Chondrocyte (in vitro differentiated cells): ENCODE results near the gene RUNX2. TPM values are rescaled to one million over a fixed set of nuclear protein-coding genes. Genes with fewer than 3 reads are reported as not detected.

ENCODE experiments used
- DNase-seq: peaks from one replicate; pipeline ENCODE4 v3.0.0; 2021; ENCODE audit warnings: mixed read lengths, low spot score
- H3K27ac Mint-ChIP-seq: one replicate; pipeline ENCODE4 v1.8.0; 2021; ENCODE audit warnings: mild to moderate bottlenecking, moderate library complexity, mixed read lengths; ENCODE audit not compliant: unreplicated experiment
- H3K27me3 Mint-ChIP-seq: 2 replicates; pipeline ENCODE4 v1.8.0; 2021; ENCODE audit warnings: low read depth, mixed read lengths
- H3K36me3 Mint-ChIP-seq: 2 replicates; pipeline ENCODE4 v1.8.0; 2021; ENCODE audit warnings: low read depth, mixed read lengths
- H3K4me1 Mint-ChIP-seq: 2 replicates; pipeline ENCODE4 v1.8.0; 2021; ENCODE audit warnings: low read depth, mild to moderate bottlenecking, mixed read lengths
- H3K4me3 Mint-ChIP-seq: one replicate; pipeline ENCODE4 v1.8.0; 2021; ENCODE audit warnings: mild to moderate bottlenecking, moderate library complexity, mixed read lengths; ENCODE audit not compliant: unreplicated experiment
- H3K9me3 Mint-ChIP-seq: 2 replicates; pipeline ENCODE4 v1.8.0; 2021; ENCODE audit warnings: low read depth, mixed read lengths
- CTCF ChIP-seq: fragments of 200-600 bp; sonication (generic); IDR thresholded peaks from 2 replicates; pipeline ENCODE4 v1.5.0; 2021; ENCODE audit warnings: antibody characterized with exemption, mild to moderate bottlenecking, moderate library complexity
- total RNA-seq: library from RNA; stranded (reverse); gene quantifications from 3 replicates; pipeline ENCODE4 v1.2.1, GENCODE V29; 2021

Gene RUNX2
- total RNA-seq, 1 donor from 2014 or later = 12.2 TPM

- Mint-ChIP-seq H3K27me3 (no peaks in the 10 kb centered on the region), H3K4me3 (no peak overlapping the region), H3K9me3 (peaks cover 12% of the 10 kb centered on the region), H3K4me1 (no peaks in the 10 kb centered on the region), H3K27ac (no peak overlapping the region), H3K36me3 (peaks cover 8% of the 10 kb centered on the region)
- DNase-seq = no peak
- TF ChIP-seq CTCF = no peak
Measured at GRCh38 chr6:45305546-45305945, 22.6 kb upstream of the RUNX2 start.

GRCh38 chr6:45310118-45310788 is 17.9 kb upstream of the RUNX2 start:
- no peak overlapping the region for H3K27ac Mint-ChIP-seq
- TF ChIP-seq CTCF = no peak
- no peaks in the 10 kb centered on the region for H3K4me1 Mint-ChIP-seq
- H3K4me3 Mint-ChIP-seq = no peak overlapping the region
- DNase-seq = no peak
- H3K27me3 Mint-ChIP-seq = no peaks in the 10 kb centered on the region
- H3K9me3 Mint-ChIP-seq = peaks cover 19% of the 10 kb centered on the region
- H3K36me3 Mint-ChIP-seq = peaks cover 9% of the 10 kb centered on the region

GRCh38 chr6:45314146-45314545 is 14.0 kb upstream of the RUNX2 start:
- H3K27ac Mint-ChIP-seq = no peak overlapping the region
- H3K27me3 Mint-ChIP-seq = no peaks in the 10 kb centered on the region
- TF ChIP-seq CTCF = no peak
- peaks cover 14% of the 10 kb centered on the region for H3K36me3 Mint-ChIP-seq
- no peak overlapping the region for H3K4me3 Mint-ChIP-seq
- DNase-seq = no peak
- H3K9me3 Mint-ChIP-seq = peaks cover 21% of the 10 kb centered on the region
- H3K4me1 Mint-ChIP-seq = no peaks in the 10 kb centered on the region

- Mint-ChIP-seq H3K9me3 (peaks cover 9% of the 10 kb centered on the region), H3K36me3 (peaks cover 9% of the 10 kb centered on the region), H3K4me3 (no peak overlapping the region), H3K27me3 (no peaks in the 10 kb centered on the region), H3K4me1 (peaks cover 5% of the 10 kb centered on the region), H3K27ac (no peak overlapping the region)
- TF ChIP-seq CTCF = no peak
- no peak for DNase-seq
Measured at GRCh38 chr6:45320349-45320748, 7.8 kb upstream of the RUNX2 start.

- no peaks in the 10 kb centered on the region for H3K9me3 Mint-ChIP-seq
- no peak for DNase-seq
- no peaks in the 10 kb centered on the region for H3K27me3 Mint-ChIP-seq
- H3K27ac Mint-ChIP-seq = no peak overlapping the region
- H3K4me1 Mint-ChIP-seq = peaks cover 19% of the 10 kb centered on the region
- H3K4me3 Mint-ChIP-seq = no peak overlapping the region
- no peaks in the 10 kb centered on the region for H3K36me3 Mint-ChIP-seq
- TF ChIP-seq CTCF = no peak
Measured at GRCh38 chr6:45323656-45324224, 4.4 kb upstream of the RUNX2 start.
